ENCODE data around the gene C5AR1. TPM values are rescaled to one million over a fixed set of nuclear protein-coding genes. Genes with fewer than 3 reads are reported as not detected.

Gene C5AR1
- total and polyA plus RNA-seq, 9 donors: 3.5 to 27.5 (median 9.4) TPM

DNA sequence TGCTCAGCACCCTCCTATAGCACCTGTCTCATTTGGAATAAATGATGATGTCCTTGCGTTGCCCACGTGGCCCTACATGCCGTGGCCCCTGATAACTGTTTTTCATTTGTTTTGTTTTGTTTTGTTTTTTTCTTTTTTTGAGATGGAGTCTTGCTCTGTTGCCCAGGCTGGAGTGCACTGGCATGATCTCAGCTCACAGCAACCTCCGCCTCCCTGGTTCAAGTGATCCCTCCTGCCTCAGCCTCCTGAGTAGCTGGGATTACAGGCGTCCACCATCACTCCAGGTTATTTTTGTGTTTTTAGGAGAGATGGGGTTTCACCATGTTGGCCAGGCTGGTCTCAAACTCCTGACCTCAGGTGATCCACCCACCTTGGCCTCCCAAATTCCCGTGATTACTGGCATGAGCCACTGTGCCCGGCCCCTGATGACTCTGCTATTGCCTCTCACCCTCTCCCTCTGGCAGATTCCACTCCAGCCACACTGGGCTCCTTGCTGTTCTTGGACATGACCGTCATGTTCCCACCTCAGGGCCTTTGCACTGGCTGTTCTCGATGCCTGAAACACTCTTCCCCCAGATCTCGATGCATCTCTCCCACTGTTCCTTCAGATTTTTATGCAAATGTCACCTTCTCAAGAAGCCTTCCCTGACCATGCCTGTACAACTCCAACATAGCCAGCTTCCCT, 29.7 kb downstream of the C5AR1 start:
- no peak for DNase-seq
- intact Hi-C loops (cut with DNase I): no loop called here
- no peaks in the 10 kb centered on the region for H3K36me3 ChIP-seq
- no peaks in the 10 kb centered on the region for H3K9me3 ChIP-seq
- peaks cover 3% of the 10 kb centered on the region for H3K4me1 ChIP-seq (ENCODE audit: insufficient read depth)
- WGBS, 3 donors: 76 to 83% (median 81%) methylated on average over 10 of the region's 10 CpGs
- H3K27me3 ChIP-seq: no peaks in the 10 kb centered on the region
- TF ChIP-seq CTCF (IDR thresholded peaks at IDR 0.05) (no peak), EP300 (IDR thresholded peaks at IDR 0.05) (no peak), POLR2A (IDR thresholded peaks at IDR 0.05) (no peak)
- H3K4me3 ChIP-seq: no peak overlapping the region
- H3K27ac ChIP-seq: no peak overlapping the region

- peaks cover 3% of the 10 kb centered on the region for H3K4me1 ChIP-seq (ENCODE audit: insufficient read depth)
- intact Hi-C loops (cut with DNase I): no loop called here
Observed at GRCh38 chr19:47340477-47341208, 31.0 kb downstream of the C5AR1 start.

DNA sequence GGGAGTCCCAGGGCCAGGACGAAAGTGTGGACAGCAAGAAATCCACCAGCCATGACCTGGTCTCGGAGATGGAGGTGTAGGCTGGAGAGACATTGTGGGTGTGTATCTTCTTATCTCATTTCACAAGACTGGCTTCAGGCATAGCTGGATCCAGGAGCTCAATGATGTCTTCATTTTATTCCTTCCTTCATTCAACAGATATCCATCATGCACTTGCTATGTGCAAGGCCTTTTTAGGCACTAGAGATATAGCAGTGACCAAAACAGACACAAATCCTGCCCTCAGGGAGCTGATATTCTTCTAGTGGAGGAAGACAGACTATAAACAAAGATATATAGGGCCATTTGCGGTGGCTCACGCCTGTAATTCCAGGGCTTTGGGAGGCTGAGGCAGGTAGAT, 32.1 kb downstream of the C5AR1 start:
- H3K36me3 ChIP-seq: no peaks in the 10 kb centered on the region
- peaks cover 1% of the 10 kb centered on the region for H3K4me1 ChIP-seq (ENCODE audit: insufficient read depth)
- H3K9me3 ChIP-seq: no peaks in the 10 kb centered on the region
- WGBS, 3 donors: 94 to 99% (median 96%) methylated on average over 4 of the region's 4 CpGs
- DNase-seq: no peak
- H3K4me3 ChIP-seq: no peak overlapping the region
- TF ChIP-seq EP300 (IDR thresholded peaks at IDR 0.05) (no peak), POLR2A (IDR thresholded peaks at IDR 0.05) (no peak), CTCF (IDR thresholded peaks at IDR 0.05) (no peak)
- H3K27ac ChIP-seq: no peak overlapping the region
- no peaks in the 10 kb centered on the region for H3K27me3 ChIP-seq
- intact Hi-C loops (cut with DNase I): no loop called here

More at GRCh38 chr19:47340477-47341208, 31.0 kb downstream of the C5AR1 start:
- DNase-seq: no peak
- 92 to 95% (median 94%) methylated on average over 29 of the region's 29 CpGs for WGBS, 3 donors
- Histone ChIP-seq H3K27me3 (no peaks in the 10 kb centered on the region), H3K9me3 (no peaks in the 10 kb centered on the region), H3K27ac (no peak overlapping the region), H3K4me3 (no peak overlapping the region), H3K36me3 (no peaks in the 10 kb centered on the region)
- TF ChIP-seq CTCF (IDR thresholded peaks at IDR 0.05) (no peak), POLR2A (IDR thresholded peaks at IDR 0.05) (no peak), EP300 (IDR thresholded peaks at IDR 0.05) (no peak)

DNA sequence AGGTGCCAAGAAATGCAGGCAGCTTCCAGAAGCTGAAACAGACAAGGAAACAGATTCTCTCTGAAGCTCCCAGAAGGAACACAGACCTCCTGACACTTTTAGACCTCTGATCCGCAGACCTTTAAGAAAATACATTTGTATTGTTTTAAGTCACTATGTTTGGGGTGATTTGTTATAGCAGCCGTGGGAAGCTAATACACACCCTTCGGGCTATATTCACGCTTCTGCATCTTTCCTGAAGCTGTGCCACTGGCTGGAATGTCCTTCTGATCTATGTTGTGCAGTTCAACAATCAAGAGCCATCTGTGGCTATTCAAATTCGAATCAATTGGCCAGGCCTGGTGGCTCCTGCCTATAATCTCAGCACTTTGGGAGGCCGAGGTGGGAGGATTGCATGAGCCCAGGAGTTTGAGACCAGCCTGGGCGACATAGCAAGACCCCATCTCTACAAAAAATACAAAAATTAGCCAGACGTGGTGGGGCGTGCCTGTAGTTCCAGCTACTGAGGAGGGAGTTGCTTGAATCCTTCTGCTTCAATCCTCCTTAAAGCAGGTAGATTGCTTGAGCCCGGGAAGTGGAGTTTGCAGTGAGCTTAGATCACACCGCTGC, 33.6 kb downstream of the C5AR1 start:
- no peak overlapping the region for H3K27ac ChIP-seq
- no peak overlapping the region for H3K4me3 ChIP-seq
- no peaks in the 10 kb centered on the region for H3K27me3 ChIP-seq
- H3K4me1 ChIP-seq (ENCODE audit: insufficient read depth): no peaks in the 10 kb centered on the region
- 79 to 89% (median 83%) methylated on average over 11 of the region's 11 CpGs for WGBS, 3 donors
- H3K36me3 ChIP-seq: no peaks in the 10 kb centered on the region
- intact Hi-C loops (cut with DNase I): no loop called here
- TF ChIP-seq CTCF (IDR thresholded peaks at IDR 0.05) (no peak), POLR2A (IDR thresholded peaks at IDR 0.05) (no peak)
- no peak for DNase-seq
- H3K9me3 ChIP-seq: no peaks in the 10 kb centered on the region

Data from ovary (tissue), 9 donors.